PC-3 (cell line): ENCODE data around the gene ATP2B3.

Source experiments
- CTCF ChIP-seq: fragments of 300-600 bp; sonication (generic); conservative IDR thresholded peaks from 2 replicates; pipeline ENCODE4 v1.5.1; 2017; ENCODE audit warnings: antibody characterized with exemption, low read depth, mild to moderate bottlenecking, low read length
- EZH2 ChIP-seq: fragments of 300-600 bp; sonication (generic); IDR thresholded peaks from one replicate; pipeline ENCODE4 v1.6.1; 2017; ENCODE audit warnings: antibody characterized with exemption, mild to moderate bottlenecking, low read length; ENCODE audit not compliant: unreplicated experiment

GRCh38 chrX:153627675-153628111, 110.3 kb downstream of the ATP2B3 start:
- TF ChIP-seq EZH2 (no peak), CTCF (no peak)
